Vagina (tissue), 2 donors: ENCODE results near the gene NUCB1. TPM values are rescaled to one million over a fixed set of nuclear protein-coding genes. Genes with fewer than 3 reads are reported as not detected.
A peak's percentile ranks its signal among the peaks of the same experiment; 100 is the strongest.
"Not testable (repeated sequence)": the region's sequence is repeated elsewhere in the genome, so short reads cannot be mapped to it uniquely, and the experiment has no call there.

ENCODE experiments used
- DNase-seq, 2 donors: peaks; one replicate each; pipeline ENCODE4 v3.0.0-alpha.2; 2017; ENCODE audit errors: extremely low spot score in 2 of 2
- H3K27ac ChIP-seq: fragments of 200-600 bp; sonication (generic); one replicate; pipeline ENCODE4 v1.5.1; 2019
- H3K27me3 ChIP-seq: fragments of 200-600 bp; sonication (generic); one replicate; pipeline ENCODE4 v1.5.1; 2019
- H3K36me3 ChIP-seq, 2 donors: fragments of 200-600 bp; sonication (generic); one replicate each; pipeline ENCODE4 v1.5.1; 2017 to 2019
- H3K4me1 ChIP-seq: fragments of 200-600 bp; sonication (generic); one replicate; pipeline ENCODE4 v1.5.1; 2019
- H3K4me3 ChIP-seq, 2 donors: fragments of 200-600 bp; sonication (generic); 1 replicate in 1 of 2; 2 replicates in 1 of 2; pipeline ENCODE4 v1.5.1; 2016 to 2019
- H3K9me3 ChIP-seq: fragments of 200-600 bp; sonication (generic); one replicate; pipeline ENCODE4 v1.5.1; 2019
- CTCF ChIP-seq, 3 experiments: fragments of 450-650 bp in 2 of 3; fragments of 200-600 bp in 1 of 3; sonication (generic) in 1 of 3; IDR thresholded peaks; one replicate each; pipeline ENCODE4 v1.5.1; 2017 to 2019; ENCODE audit warnings: antibody characterized with exemption in 3 of 3, mild to moderate bottlenecking in 2 of 3, moderate library complexity in 2 of 3
- POLR2A ChIP-seq, 2 donors: fragments of 450-650 bp; IDR thresholded peaks; one replicate each; pipeline ENCODE4 v1.6.1; 2017; ENCODE audit warnings: antibody characterized with exemption in 2 of 2, mild to moderate bottlenecking in 2 of 2, moderate library complexity in 2 of 2
- POLR2AphosphoS5 ChIP-seq, 2 donors: sonication (generic); formaldehyde crosslinking; IDR thresholded peaks; one replicate each; pipeline ENCODE4 v1.9.0; 2017; ENCODE audit warnings: antibody characterized with exemption in 2 of 2, mild to moderate bottlenecking in 2 of 2, low read depth in 1 of 2; ENCODE audit not compliant: insufficient read depth in 1 of 2
- intact Hi-C: fragments of 100-400 bp; cut with DNase I; formaldehyde crosslinking; loops from one replicate; pipeline ENCODE4 v1.15.1; 2023
- total RNA-seq: library from RNA; depleted of rRNA; stranded (reverse); fragments of >200 nt; gene quantifications from one replicate; pipeline ENCODE4 v1.2.3, GENCODE V29; 2016

NUCB1 gene
- total RNA-seq, 1 donor from 2014 or later, result 151 TPM

GRCh38 chr19:48883726-48884125, 16.4 kb upstream of the NUCB1 start:
- Histone ChIP-seq H3K27me3 (no peaks in the 10 kb centered on the region), H3K4me1 (peaks cover under 1% of the 10 kb centered on the region), H3K36me3 (no peaks in the 10 kb centered on the region), H3K4me3 (no peak overlapping the region), H3K27ac (no peak overlapping the region), H3K9me3 (no peaks in the 10 kb centered on the region)
- intact Hi-C loops, result no loop called here
- no peak for TF ChIP-seq CTCF (IDR thresholded peaks at IDR 0.05)
- no peak for TF ChIP-seq POLR2AphosphoS5 (IDR thresholded peaks at IDR 0.05; ENCODE audit: insufficient read depth in 1 of 2, low read depth in 1 of 2)
- TF ChIP-seq POLR2A (IDR thresholded peaks at IDR 0.05), result no peak
- DNase-seq, result no peak

DNA sequence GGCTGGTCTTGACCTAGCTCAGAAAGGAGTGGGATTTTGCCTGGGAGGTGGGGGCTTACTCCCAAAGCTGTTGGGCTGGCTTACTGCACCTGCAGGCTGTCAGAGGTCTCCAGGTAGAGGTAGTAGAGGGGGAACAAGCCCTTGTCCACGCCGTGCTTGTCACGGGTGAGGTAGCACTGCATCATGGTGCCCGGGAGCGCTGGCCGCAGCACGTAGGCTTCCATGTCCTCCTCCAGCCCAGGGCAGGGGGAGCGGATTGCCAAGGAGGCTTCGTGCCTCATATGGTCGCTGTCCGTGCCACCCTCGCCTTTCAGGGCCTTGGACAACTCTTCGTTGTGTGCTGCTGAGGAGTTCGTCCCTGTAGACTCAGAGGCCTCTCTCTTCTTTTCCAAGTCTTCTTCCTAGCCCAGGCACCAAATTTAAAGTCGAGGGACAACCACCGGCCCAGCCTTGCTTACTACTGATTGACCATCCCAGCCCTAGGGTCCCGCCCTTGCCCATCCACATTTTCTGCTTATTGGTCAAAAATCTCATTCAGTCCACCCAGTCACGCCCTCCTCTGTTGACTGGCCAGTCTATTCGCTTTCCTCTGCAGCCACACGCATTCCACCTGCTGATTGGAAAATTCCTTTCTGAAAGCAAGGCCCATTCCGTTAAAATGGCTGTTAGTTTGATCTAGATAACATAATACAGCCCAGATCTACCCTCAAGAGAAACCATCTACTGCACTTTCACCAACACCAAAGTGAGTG, 12.1 kb upstream of the NUCB1 start:
- intact Hi-C loops, result no loop called here
- no peaks in the 10 kb centered on the region for H3K36me3 ChIP-seq
- no peak overlapping the region for H3K4me3 ChIP-seq
- no peak for TF ChIP-seq POLR2AphosphoS5 (IDR thresholded peaks at IDR 0.05; ENCODE audit: insufficient read depth in 1 of 2, low read depth in 1 of 2)
- TF ChIP-seq POLR2A (IDR thresholded peaks at IDR 0.05), result no peak
- TF ChIP-seq CTCF (IDR thresholded peaks at IDR 0.05), result no peak
- H3K9me3 ChIP-seq, result no peaks in the 10 kb centered on the region
- no peak overlapping the region for H3K27ac ChIP-seq
- H3K27me3 ChIP-seq, result no peaks in the 10 kb centered on the region
- H3K4me1 ChIP-seq, result no peaks in the 10 kb centered on the region
- DNase-seq, result no peak

DNA sequence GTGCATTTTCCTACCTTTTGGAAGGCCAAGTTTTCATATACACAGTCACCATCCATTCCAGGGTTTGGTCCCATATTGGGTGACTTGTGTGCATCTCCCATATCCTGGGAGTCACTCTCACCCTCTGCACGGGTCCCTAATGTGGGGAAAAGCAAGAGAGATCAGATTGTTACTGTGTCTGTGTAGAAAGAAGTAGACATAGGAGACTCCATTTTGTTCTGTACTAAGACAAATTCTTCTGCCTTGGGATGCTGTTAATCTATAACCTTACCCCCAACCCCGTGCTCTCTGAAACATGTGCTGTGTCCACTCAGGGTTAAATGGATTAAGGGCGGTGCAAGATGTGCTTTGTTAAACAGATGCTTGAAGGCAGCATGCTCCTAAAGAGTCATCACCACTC, 10.6 kb upstream of the NUCB1 start:
- H3K36me3 ChIP-seq, H3K27me3 ChIP-seq, intact Hi-C loops, H3K9me3 ChIP-seq, H3K4me1 ChIP-seq, H3K27ac ChIP-seq, H3K4me3 ChIP-seq, DNase-seq: not testable (repeated sequence)

- Histone ChIP-seq H3K4me3 (no peak overlapping the region), H3K9me3 (no peaks in the 10 kb centered on the region), H3K27ac (no peak overlapping the region), H3K36me3 (no peaks in the 10 kb centered on the region), H3K4me1 (peaks cover 5% of the 10 kb centered on the region), H3K27me3 (no peaks in the 10 kb centered on the region)
- no peak for DNase-seq
- no peak for TF ChIP-seq POLR2A (IDR thresholded peaks at IDR 0.05)
- no peak for TF ChIP-seq CTCF (IDR thresholded peaks at IDR 0.05)
- no peak for TF ChIP-seq POLR2AphosphoS5 (IDR thresholded peaks at IDR 0.05; ENCODE audit: insufficient read depth in 1 of 2, low read depth in 1 of 2)
- intact Hi-C loops, result no loop called here
Measured at GRCh38 chr19:48890551-48890950, 9.6 kb upstream of the NUCB1 start.

- H3K36me3 ChIP-seq, result no peaks in the 10 kb centered on the region
- H3K4me3 ChIP-seq, result peak overlapping the region in 1 of 2 donors; percentile 48
- intact Hi-C loops, result no loop called here
- H3K9me3 ChIP-seq, result no peaks in the 10 kb centered on the region
- H3K27me3 ChIP-seq, result no peaks in the 10 kb centered on the region
- no peak for DNase-seq
- H3K27ac ChIP-seq, result no peak overlapping the region
- TF ChIP-seq POLR2A (IDR thresholded peaks at IDR 0.05) (no peak), POLR2AphosphoS5 (IDR thresholded peaks at IDR 0.05; ENCODE audit: insufficient read depth in 1 of 2, low read depth in 1 of 2) (no peak), CTCF (IDR thresholded peaks at IDR 0.05) (no peak)
- peaks cover 23% of the 10 kb centered on the region for H3K4me1 ChIP-seq
Measured at GRCh38 chr19:48895226-48895625, 4.9 kb upstream of the NUCB1 start.
